Neural progenitor cell (in vitro differentiated cells): Measurements from ENCODE around the gene SLC25A1. TPM values are rescaled to one million over a fixed set of nuclear protein-coding genes. Genes with fewer than 3 reads are reported as not detected.
A peak's percentile ranks its signal among the peaks of the same experiment; 100 is the strongest.

Experiments used
- DNase-seq: peaks from one replicate; pipeline ENCODE4 v3.0.0-alpha.2; 2016; ENCODE audit warnings: low spot score
- H2AFZ ChIP-seq: fragments of 200-600 bp; sonication (generic); replicated peaks from 2 replicates; pipeline ENCODE4 v1.6.1; 2016; ENCODE audit warnings: antibody characterized with exemption
- H3F3A ChIP-seq: fragments of 200-600 bp; sonication (generic); 2 replicates; pipeline ENCODE4 v1.6.1; 2016; ENCODE audit warnings: antibody characterized with exemption, low read depth
- H3K27ac ChIP-seq: fragments of 200-600 bp; sonication (generic); 2 replicates; pipeline ENCODE4 v1.5.1; 2016; ENCODE audit warnings: mild to moderate bottlenecking
- H3K27me3 ChIP-seq: fragments of 200-600 bp; sonication (generic); 2 replicates; pipeline ENCODE4 v1.6.1; 2016; ENCODE audit warnings: mild to moderate bottlenecking, moderate library complexity
- H3K36me3 ChIP-seq: fragments of 200-600 bp; sonication (generic); 2 replicates; pipeline ENCODE4 v1.5.1; 2016
- H3K4me1 ChIP-seq: fragments of 200-600 bp; sonication (generic); 2 replicates; pipeline ENCODE4 v1.6.1; 2016; ENCODE audit warnings: mixed run types
- H3K4me2 ChIP-seq: fragments of 200-600 bp; sonication (generic); 2 replicates; pipeline ENCODE4 v1.6.1; 2016
- H3K4me3 ChIP-seq: fragments of 200-600 bp; sonication (generic); 2 replicates; pipeline ENCODE4 v1.5.1; 2016
- H3K79me2 ChIP-seq: fragments of 200-600 bp; sonication (generic); 2 replicates; pipeline ENCODE4 v1.6.1; 2016; ENCODE audit warnings: low read depth
- H3K9ac ChIP-seq: fragments of 200-600 bp; sonication (generic); 2 replicates; pipeline ENCODE4 v1.6.1; 2016
- H3K9me3 ChIP-seq: fragments of 200-600 bp; sonication (generic); 2 replicates; pipeline ENCODE4 v1.5.1; 2016; ENCODE audit warnings: low read depth
- H4K20me1 ChIP-seq: fragments of 200-600 bp; sonication (generic); 2 replicates; pipeline ENCODE4 v1.6.1; 2016; ENCODE audit warnings: low read depth
- H3K27ac Mint-ChIP-seq: 3 replicates; pipeline ENCODE4 v1.8.0; 2021; ENCODE audit warnings: mixed read lengths
- H3K27me3 Mint-ChIP-seq: 2 replicates; pipeline ENCODE4 v1.8.0; 2022; ENCODE audit warnings: low read depth, mild to moderate bottlenecking, inconsistent platforms, moderate library complexity, mixed read lengths; ENCODE audit not compliant: insufficient read depth
- H3K36me3 Mint-ChIP-seq: 3 replicates; pipeline ENCODE4 v1.8.0; 2021; ENCODE audit warnings: mixed read lengths
- H3K4me1 Mint-ChIP-seq: 3 replicates; pipeline ENCODE4 v1.8.0; 2021; ENCODE audit warnings: mixed read lengths
- H3K4me3 Mint-ChIP-seq: 3 replicates; pipeline ENCODE4 v1.8.0; 2021; ENCODE audit warnings: mild to moderate bottlenecking, moderate library complexity, mixed read lengths
- H3K9me3 Mint-ChIP-seq: 3 replicates; pipeline ENCODE4 v1.8.0; 2020; ENCODE audit warnings: mixed read lengths
- CTCF ChIP-seq: fragments of 200-600 bp; sonication (generic); IDR thresholded peaks from 2 replicates; pipeline ENCODE4 v1.5.1; 2017; ENCODE audit warnings: antibody characterized with exemption, mild to moderate bottlenecking
- EZH2 ChIP-seq: fragments of 200-600 bp; sonication (generic); IDR thresholded peaks from 2 replicates; pipeline ENCODE4 v1.6.1; 2017; ENCODE audit warnings: antibody characterized with exemption, mild to moderate bottlenecking, moderate library complexity
- EZH2phosphoT487 ChIP-seq: fragments of 200-600 bp; sonication (generic); IDR thresholded peaks from 2 replicates; pipeline ENCODE4 v1.6.1; 2017; ENCODE audit warnings: antibody characterized with exemption
- total RNA-seq: library from RNA; depleted of rRNA; stranded (reverse); fragments of >200 nt; gene quantifications from 2 replicates; pipeline ENCODE4 v1.2.3, GENCODE V29; 2015; ENCODE audit warnings: low replicate concordance

Gene SLC25A1
- total RNA-seq, 1 donor from 2014 or later, result 28.6 TPM

- Mint-ChIP-seq H3K4me1 (peaks cover 24% of the 10 kb centered on the region), H3K27ac (no peak overlapping the region), H3K9me3 (no peaks in the 10 kb centered on the region), H3K4me3 (peak overlapping the region; percentile 95), H3K36me3 (peaks cover 4% of the 10 kb centered on the region), H3K27me3 (peaks cover 38% of the 10 kb centered on the region)
- no peaks in the 10 kb centered on the region for H3K9me3 ChIP-seq
- DNase-seq, result no peak
- H3K27ac ChIP-seq, result no peak overlapping the region
- H3K36me3 ChIP-seq, result no peaks in the 10 kb centered on the region
- peak overlapping the region; percentile 65 for H3K4me2 ChIP-seq
- peaks cover 20% of the 10 kb centered on the region for H3K4me1 ChIP-seq
- TF ChIP-seq EZH2, result peak; percentile 33
- TF ChIP-seq CTCF, result no peak
- peaks cover 27% of the 10 kb centered on the region for H3F3A ChIP-seq
- peak overlapping the region; percentile 12 for H3K4me3 ChIP-seq
- peaks cover 21% of the 10 kb centered on the region for H3K79me2 ChIP-seq
- peaks cover 64% of the 10 kb centered on the region for H3K27me3 ChIP-seq
- peaks cover 66% of the 10 kb centered on the region for H4K20me1 ChIP-seq
- H2AFZ ChIP-seq, result no peak overlapping the region
- no peak overlapping the region for H3K9ac ChIP-seq
These were observed 8.6 kb downstream of the SLC25A1 start for GRCh38 chr22:19169947-19170318.

GRCh38 chr22:19169002-19169946 is 9.3 kb downstream of the SLC25A1 start:
- H3K4me3 ChIP-seq, result peak overlapping the region; percentile 12
- Mint-ChIP-seq H3K9me3 (peaks cover 2% of the 10 kb centered on the region), H3K4me1 (peaks cover 24% of the 10 kb centered on the region), H3K27me3 (peaks cover 38% of the 10 kb centered on the region), H3K4me3 (peak overlapping the region; percentile 95), H3K27ac (peak overlapping the region; percentile 57), H3K36me3 (peaks cover 4% of the 10 kb centered on the region)
- peaks cover 59% of the 10 kb centered on the region for H4K20me1 ChIP-seq
- peaks cover 71% of the 10 kb centered on the region for H3K27me3 ChIP-seq
- no peaks in the 10 kb centered on the region for H3K9me3 ChIP-seq
- no peak overlapping the region for H3K9ac ChIP-seq
- peaks cover 21% of the 10 kb centered on the region for H3K79me2 ChIP-seq
- TF ChIP-seq CTCF (no peak), EZH2 (peak; percentile 69), EZH2phosphoT487 (peak; percentile 92)
- H2AFZ ChIP-seq, result no peak overlapping the region
- no peaks in the 10 kb centered on the region for H3K36me3 ChIP-seq
- peaks cover 20% of the 10 kb centered on the region for H3K4me1 ChIP-seq
- DNase-seq, result peak; percentile 94
- peaks cover 27% of the 10 kb centered on the region for H3F3A ChIP-seq
- H3K4me2 ChIP-seq, result peak overlapping the region; percentile 65
- H3K27ac ChIP-seq, result no peak overlapping the region

- Histone ChIP-seq H3K79me2 (peaks cover 18% of the 10 kb centered on the region), H3K36me3 (no peaks in the 10 kb centered on the region), H3K9ac (no peak overlapping the region), H3K4me3 (no peak overlapping the region), H4K20me1 (peaks cover 50% of the 10 kb centered on the region), H3K4me1 (peaks cover 20% of the 10 kb centered on the region), H3F3A (peaks cover 27% of the 10 kb centered on the region), H3K27ac (no peak overlapping the region), H2AFZ (no peak overlapping the region), H3K9me3 (no peaks in the 10 kb centered on the region), H3K4me2 (no peak overlapping the region), H3K27me3 (peaks cover 81% of the 10 kb centered on the region)
- H3K27ac Mint-ChIP-seq, result no peak overlapping the region
- TF ChIP-seq CTCF (peak; percentile 11), EZH2 (no peak)
- H3K27me3 Mint-ChIP-seq, result peaks cover 38% of the 10 kb centered on the region
- peak; percentile 2 for DNase-seq
- peaks cover 24% of the 10 kb centered on the region for H3K4me1 Mint-ChIP-seq
- H3K9me3 Mint-ChIP-seq, result peaks cover 5% of the 10 kb centered on the region
- H3K36me3 Mint-ChIP-seq, result peaks cover 4% of the 10 kb centered on the region
- H3K4me3 Mint-ChIP-seq, result peak overlapping the region; percentile 39
These were observed 10.2 kb downstream of the SLC25A1 start for GRCh38 chr22:19168088-19168890.
